HG03565 (cell line): ENCODE data around the gene GLIS2.

ENCODE experiments used
- ATAC-seq: cut with Tn5 transposase; IDR thresholded peaks from one replicate; pipeline ENCODE4 v1.9.1; 2021; ENCODE audit warnings: mild to moderate bottlenecking, moderate library complexity; ENCODE audit not compliant: unreplicated experiment

The GLIS2 gene

DNA sequence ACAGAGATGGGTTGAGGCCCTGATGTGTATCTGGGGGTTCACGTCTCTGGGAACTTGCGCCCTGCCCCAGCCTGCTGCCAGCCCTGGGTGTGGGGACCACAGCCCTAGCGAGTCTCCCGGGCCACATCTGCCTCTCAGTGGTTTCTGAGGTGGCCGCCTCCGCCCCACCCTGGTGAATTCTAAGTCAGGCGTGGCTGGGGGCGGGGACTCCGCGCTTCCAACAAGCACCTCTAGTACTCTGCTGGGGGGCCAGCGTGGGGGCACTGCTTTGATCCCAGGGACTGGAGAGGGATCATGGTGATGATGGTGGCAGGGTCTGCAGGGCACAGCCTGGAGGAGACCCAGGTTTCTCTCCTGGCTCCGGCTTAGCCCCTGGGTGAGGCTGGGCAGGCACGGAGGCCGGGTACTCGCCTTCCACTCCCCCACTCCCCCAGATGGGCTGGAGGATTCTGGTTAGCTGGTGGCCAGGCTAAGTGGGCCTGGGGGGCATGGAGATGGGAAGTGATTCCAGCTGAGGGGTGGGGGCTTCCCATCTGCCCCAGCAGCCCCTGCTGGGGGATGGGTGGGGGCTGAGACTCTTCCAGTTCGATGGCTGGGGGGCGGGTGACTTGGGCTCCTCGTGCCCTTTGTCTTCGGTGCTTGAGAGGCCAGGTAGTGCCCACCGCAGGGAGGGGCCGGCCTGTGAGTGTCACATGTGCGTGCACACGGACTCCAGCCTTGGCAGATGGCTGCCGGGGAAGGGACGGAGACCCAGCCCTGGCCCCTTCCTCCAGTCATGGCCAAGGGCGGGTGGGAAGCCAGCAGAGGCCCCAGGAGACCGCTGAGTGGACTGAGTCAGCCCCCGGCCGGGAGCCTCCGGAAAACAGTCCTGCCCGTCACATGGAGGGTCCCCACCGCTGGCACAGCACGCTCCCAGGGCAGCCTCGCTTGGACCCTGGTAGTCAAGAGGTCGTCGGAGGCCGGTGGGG, 3.9 kb downstream of the GLIS2 start:
- no peak for ATAC-seq

DNA sequence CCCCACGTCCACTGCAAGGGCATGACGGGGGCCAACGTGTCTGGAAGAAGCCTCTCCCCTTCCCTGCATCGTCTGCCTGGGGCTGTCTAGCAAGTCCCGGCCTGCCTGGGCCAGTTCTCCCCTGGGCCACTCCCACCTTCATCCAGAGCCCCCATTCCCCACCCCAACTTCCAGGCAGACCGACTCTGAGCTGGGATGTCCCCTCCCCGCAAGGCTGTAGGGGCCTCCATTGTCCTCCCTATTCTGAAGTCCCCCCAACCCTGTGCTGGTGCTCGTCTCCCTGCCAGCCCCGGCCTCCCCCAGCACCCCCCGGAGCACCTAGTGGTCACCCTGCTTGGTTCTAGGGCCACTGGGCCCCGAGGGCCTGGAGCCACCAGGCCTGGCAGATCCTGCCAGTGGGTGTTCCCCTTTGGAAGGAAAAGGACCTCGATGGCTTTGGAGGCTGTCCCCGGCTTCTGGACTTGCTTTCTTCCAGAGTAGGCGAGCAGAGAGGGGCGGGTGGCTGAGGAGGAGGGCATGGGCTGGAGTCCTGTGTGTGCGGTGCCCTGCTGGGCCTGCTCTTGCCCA, 4.8 kb downstream of the GLIS2 start:
- ATAC-seq, result no peak

DNA sequence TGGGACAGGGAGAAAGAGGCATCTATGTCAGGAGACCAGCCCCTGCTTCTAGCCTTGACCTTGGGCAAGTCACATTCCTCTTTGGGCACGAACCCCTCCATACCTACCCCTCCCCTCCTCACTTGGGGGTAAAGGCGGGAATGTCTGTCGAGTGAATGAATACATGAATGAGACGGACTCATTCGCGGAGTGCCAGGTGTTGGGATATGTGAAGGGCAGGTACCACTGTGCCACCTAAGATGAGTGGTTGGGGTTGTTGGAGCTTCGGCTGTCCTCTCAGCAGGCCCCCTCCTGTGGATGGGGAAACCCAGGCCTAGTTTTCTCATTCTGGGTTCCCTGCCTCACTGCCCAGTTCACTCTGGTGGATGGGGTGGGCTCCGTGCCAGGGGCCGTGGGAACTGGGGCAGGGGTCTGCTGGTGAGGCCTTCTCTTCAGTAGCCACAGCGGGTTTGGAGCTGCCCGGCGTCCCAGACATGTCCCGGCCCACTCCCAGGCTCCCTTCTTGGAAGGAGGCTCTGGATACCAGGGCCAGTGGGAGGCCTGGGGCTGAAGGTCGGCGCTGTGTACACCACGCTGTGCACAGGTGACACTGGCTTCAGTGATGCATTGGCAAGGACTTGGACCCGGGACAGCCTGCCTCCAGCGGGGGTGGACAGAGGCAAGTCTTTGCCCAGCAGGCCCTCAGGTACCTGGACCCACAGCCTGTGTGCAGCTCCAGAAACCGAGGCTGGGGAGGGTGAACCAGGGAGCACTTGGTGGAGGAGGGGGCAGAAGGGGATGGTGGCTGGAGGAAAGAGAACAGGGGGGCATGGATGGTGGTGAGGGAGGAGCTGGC, 5.6 kb downstream of the GLIS2 start:
- no peak for ATAC-seq

DNA sequence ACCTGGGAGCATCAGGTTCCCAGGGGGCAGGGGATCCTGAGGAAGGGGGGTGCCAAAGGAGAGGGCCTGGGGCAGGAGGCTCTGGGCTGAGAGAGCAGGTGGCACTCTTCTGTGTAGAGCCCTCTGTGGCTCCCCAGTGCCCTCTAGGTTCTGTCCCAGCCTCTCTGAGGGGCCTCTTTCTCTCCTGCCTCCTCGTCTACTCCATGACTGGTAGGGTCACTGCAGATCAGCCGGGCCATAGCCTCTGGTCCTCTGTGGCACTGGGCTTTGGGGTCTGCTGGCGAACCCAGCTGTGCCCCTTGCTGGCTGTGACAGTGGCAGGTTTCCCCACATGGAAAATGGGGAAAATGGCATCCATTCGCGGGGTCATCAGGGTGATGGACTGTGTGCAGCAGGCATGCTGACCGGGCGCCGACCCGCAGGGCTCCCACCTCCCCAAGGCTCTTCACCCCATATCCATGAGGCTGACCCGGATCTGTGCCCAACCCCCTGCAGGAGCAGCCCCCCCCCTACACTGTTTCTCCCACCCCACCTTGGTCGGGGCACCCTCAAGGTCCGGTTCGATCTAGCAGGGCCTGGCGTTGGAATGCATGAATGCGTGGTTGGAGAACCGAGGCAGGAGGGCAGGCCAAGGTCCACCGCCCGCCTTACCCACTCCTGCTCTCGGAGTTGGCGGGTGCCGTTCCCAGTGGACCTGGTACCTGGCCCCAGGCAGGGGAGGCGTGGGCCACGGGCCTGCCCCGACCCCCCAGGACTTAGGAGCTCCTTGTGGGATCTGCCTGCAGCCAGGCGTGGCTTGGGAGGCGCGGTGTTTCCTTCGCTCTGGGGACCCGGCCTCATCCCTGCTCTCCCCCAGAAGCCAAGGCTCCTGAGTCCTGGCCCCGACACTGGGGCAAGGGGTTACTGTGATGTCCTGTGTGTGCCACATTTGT, 6.5 kb downstream of the GLIS2 start:
- ATAC-seq, result no peak

DNA sequence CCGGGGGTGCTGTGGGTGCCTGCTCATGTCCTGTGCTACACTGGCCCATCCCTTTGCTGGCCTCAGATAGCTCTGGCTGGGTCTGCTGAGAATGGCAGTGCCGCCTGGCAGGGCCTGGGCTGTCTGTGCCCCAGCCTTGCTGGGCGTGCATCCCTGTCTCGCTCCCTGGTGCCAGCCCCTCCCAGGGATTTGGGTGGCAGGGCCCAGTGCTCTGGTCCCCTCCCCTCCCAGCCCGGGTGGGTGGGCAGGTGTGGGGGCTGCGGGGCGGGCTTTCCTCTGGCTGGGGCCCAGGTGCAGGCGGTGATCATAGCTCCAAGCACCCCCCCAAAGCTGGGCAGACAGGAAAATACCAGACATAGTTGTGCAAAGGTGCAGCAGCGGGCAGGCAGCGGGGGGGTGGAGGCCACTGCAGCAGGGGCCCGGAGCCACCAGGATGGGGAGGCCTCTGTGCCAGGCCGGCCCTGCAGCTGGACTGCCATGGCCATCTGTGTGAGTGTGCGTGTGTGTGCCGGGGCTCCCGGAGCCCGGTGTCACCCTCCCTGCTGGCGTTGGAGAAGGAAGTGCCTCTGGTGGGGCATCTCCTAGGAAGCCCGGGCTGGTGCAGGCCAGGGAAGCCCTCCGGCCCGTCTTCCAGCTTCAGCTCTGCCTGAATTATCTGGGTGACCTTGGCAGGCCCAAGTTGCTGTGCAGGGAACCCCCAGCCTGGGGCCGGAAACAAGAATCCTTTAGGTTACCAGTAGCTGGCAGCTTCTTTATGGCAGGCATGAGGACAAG, 7.4 kb downstream of the GLIS2 start:
- ATAC-seq, result no peak

DNA sequence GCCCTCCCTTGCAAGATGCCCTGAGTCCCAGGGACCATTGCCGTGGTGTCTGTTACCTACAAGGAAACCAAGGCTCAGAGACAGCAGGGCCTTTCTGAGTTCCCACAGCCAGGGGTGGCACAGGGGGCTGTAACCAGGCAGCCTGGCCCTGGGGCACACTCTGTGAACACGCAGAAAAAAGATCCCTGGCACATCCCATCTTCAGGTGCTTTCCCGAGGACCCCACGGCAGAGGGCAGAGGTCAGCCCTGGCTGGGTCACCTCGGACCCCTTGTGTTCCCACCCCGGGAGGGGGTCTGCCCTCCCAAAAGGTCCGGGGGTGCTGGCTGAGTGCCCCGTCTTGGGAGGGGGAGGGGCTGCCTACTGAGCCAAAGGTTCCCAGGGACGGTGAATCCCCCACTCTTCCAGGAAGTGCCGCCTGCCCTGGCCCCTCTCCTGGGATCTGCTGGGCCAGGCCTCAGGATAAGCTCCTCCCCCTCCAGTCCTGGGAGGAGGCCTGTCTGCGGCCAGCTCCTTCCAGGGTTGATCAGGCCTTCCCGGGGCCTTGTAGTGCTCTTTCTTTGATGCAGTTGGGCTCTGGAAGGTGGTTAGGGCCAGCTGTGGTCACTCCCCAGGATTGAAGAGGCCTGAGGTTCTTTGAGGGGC, 8.1 kb downstream of the GLIS2 start:
- ATAC-seq, result no peak

DNA sequence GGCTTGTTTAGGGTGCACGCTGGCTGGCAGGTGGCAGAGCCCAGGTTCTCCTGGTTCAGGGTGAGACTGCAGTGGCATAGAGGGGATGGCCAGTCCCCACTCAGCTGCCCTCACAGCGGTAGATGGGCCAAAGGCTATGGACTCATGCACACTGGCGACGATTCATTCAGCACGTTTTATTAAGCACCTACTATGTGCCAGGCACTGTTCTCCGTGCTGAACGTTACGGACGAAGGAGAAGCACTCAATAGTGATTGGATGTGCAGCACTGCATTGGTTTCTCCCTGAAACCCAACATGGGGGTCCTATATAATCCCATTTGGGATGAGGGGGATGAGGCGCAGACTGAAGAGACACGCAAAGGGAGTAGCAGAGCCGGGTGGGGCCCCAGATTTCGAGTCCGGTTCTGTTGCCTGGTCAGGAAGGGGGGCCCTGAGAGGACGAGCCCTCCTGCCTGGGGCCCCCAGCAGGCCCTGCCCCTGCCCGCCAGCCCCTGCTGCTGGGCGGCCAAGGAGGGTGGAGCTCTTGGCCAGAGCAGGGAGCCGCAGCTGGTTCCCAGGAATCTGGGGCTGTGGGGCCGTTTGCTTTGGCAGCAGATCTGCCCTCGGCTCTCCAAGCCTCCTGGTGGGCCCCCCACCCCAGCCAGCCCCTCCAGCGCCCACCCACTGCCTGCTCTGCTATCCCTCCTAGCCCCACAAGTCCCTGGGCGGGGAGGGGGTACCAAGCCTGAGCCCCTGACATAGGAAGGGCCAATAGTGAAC, 8.8 kb downstream of the GLIS2 start:
- ATAC-seq, result no peak

DNA sequence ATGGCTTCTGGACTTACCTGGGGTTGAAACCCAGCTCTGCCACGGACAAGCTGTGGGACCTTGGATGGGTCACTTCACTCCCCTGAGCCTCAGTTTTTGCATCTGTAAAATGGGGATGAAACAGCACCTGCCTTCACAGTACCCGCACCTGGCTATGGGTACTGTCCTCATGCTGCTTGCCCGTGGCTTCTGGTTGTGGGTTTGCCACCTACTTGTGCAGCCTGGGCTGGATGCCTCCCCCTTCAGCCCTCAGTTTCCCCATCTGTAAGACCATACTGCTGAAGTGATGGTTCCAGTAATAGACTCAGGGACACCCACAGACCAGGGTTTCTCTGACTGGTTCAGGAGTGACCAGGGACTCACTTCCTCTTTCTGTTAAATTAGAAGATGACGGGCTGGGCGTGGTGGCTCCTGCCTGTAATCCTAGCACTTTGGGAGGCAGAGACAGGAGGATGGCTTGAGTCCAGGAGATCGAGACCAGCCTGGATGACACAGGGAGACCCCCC, 9.4 kb downstream of the GLIS2 start:
- ATAC-seq, result no peak

DNA sequence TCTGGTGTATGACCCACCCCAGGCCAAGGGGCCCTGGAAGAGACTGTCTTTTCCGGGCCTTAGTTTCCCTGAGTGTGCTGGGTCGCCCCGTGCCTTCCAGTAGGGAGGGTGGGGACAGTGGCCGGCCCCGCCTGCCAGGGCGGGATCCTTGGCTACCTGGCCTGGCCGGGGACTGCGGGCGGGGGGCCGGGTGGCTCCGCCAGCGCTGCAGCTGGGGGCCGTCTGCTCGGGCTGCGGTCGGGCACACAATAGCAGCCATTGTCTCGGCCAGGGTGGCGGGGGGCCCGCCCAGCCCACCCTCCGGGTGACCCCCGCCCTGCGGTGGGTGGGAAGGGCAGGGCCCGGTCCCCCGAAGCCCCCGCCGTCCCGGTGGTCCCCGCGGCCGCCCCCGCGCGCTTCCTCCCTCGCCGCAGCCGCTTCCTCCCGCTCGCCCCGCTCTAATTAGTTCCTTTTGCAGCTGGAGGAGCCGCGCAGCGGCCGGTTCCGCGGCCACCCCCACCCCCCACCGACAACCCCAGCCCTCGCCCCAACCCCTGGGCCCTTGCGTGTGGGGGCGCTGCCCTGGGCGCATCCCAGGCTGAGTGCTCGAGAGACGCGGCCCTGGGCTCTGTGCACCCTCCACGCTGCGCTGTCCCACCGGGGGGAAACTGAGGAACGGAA, 11.6 kb downstream of the GLIS2 start:
- no peak for ATAC-seq

DNA sequence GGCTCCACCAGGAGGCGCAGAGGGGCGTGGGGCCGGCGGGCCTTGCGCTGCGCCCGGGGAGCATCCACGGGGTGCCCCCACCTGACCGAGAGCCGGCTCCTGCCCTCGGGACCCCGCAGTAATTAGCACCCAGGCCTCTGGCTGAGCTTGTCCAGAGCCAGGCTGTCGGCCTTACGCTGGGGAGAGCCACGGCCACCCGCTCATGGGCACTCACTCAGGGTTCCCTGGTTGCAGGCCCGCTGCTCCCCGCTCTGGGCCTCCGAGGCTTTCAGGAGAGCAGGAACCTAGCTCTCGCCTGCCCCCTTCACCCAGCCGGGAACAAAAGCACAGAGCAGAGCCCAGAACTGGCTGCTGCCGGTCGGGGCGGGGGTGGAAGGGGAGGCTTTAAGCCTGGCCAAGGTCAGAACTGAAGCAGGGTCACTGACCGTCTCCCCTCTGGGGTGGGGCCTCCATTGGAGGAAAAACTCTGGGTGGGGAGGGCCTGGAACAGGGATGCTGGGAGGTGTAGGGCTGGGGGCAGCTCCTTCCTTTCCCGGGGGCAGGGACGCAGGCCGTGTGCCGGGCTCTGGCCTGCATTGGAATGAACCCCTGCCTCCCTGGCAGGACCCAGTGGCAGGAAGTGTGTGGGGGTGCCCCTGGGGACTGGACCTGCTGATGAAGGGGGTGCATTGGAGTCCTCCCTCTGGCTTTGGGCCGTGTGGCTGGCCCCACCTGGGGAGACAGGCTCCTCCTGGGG, 12.3 kb downstream of the GLIS2 start:
- no peak for ATAC-seq

DNA sequence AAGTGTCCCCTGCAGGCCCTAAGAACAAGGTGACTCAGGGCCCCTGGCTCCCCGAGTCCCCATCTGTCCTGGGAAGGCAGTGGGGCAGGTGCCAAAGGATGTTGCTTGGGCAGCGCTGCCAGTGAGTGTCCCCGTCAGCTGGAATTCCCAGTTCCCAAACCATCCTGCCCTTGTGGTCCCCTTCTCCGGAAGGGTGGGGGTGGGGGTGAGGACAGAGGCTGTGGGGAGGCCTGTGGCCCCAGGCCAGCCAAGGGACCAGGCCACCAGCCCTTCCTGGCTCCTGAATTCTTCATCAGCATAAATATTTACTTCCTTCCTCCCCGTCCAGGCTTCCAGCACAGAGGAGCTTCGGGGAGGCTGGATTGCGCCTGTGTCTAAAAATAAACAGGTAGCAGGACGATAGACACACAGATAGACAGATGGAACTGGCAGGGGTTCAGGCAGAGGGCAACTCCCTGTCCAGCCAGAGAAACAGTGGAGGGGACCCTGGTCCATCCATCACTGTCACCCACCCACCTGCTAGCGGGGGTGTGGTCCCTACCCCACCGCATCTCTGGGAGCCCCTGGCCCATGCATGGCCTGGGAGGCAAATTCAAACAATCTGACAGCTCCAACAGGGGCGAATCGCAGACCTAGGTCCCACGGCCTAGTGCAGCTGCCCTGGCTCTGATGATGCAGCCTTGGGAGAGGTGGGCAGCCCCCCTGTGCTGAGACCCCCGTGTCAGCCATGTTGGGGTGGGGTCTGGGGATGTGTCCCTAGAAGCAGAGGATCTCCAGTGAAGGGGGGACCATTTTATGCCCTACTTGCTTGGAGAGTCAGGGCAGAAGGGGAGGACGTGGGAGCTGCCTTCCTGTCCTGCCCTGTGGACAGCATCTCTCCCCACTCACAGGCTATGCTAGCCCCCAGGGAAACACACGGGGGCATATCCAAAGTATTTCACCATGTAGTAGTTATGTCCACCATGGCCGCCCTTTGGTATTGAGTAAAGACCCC, 13.2 kb downstream of the GLIS2 start:
- ATAC-seq, result no peak

DNA sequence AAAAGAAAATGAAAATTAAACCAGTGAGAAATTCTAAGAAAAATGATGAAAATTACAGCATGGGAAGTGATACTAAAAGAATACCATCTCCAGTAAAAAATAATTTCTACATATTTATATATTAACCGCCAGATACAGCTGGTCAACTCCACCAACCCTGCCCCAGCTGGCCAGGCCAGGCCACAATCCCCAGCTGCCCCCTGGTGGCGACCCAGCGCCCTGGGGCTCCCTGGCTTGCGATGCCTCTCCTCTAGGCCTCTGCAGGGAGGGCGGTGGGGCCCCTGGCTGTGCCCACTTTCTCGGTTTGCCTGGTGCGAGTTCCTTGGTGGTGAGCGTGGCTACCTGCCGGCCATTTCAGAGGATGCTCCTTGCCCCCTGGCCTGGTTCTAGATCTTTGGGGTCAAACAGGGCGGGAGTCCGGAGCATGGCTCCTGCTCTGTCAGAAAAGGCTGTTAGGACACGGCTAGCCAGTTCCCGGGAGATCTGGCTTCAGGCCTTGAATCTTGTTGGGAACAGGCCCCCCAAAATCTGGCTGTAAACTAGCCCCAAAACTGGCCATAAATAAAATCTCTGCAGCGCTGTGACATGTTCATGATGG, 14.5 kb downstream of the GLIS2 start:
- ATAC-seq, result peak; percentile 45

DNA sequence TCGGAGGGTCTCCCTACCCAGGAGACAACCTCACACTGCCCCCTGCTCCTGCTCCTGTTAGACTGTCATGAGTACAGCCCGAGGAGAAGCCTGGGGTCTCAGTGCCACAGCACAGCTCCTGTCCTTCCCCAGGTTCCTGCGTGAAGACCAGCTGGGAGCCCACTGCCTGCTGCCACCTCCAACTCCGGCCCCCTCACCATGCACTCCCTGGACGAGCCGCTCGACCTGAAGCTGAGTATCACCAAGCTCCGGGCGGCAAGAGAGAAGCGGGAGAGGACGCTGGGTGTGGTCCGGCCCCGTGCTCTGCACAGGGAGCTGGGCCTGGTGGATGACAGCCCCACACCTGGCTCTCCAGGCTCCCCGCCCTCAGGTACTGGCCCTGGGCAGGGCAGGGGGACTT, 16.2 kb downstream of the GLIS2 start:
- ATAC-seq, result no peak

DNA sequence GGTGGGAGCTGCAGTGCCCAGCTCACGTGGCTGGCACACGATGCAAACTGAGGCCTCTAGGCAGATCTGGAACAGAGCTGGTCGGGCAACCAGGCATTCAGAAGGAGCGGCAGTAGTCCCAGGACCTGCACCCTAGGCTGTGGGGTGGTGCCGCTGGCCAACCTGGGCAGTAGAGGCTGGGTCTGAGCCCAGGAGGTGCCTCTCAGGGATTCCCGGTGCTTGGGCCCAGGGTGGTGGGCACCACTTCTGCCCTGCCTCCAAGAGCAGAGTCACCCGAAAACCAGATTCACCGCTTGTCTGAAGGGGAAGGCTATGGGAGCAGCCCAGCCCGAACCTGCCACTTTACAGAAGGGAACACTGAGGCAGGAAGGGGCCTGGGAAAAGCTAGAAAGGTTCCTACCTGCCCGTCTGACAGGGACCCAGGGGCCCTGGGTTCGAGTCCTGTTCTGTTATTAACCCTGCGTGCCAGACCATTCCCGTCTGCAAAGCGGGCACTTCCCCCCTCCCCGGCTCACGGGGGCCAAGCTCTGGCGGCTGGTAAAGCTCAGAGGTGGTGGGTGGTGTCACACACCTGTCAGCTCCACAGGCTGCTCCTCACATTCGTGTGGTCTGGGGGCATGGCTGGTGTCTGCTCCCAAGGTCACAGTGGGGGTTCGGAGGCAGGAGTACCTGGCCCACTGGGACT, 16.9 kb downstream of the GLIS2 start:
- no peak for ATAC-seq

DNA sequence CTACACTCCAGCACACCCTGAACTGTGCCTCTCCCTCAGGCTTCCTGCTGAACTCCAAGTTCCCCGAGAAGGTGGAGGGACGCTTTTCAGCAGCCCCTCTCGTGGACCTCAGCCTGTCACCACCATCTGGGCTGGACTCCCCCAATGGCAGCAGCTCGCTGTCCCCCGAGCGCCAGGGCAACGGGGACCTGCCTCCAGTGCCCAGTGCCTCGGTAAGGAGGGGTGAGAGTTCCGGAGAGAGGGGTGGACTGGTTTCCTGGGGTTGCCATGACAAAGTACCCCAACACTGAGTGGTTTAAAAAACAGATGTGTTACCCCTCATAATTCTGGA, 17.4 kb downstream of the GLIS2 start:
- ATAC-seq, result no peak
